ENCODE results near the gene SOX6. TPM values are rescaled to one million over a fixed set of nuclear protein-coding genes. Genes with fewer than 3 reads are reported as not detected.

The SOX6 gene
- total and polyA plus RNA-seq, 2 of the 13 experiments (the other 11 are each of a cell fraction or from before 2014, with no cell fraction given): 2.6 to 11.2 TPM

- TF ChIP-seq, protein P1, sequence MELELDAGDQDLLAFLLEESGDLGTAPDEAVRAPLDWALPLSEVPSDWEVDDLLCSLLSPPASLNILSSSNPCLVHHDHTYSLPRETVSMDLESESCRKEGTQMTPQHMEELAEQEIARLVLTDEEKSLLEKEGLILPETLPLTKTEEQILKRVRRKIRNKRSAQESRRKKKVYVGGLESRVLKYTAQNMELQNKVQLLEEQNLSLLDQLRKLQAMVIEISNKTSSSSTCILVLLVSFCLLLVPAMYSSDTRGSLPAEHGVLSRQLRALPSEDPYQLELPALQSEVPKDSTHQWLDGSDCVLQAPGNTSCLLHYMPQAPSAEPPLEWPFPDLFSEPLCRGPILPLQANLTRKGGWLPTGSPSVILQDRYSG (CRISPR knock-in tag; IDR thresholded peaks at IDR 0.05): no peak
- no peak for TF ChIP-seq ZNF550 (CRISPR knock-in tag; IDR thresholded peaks at IDR 0.05; ENCODE audit: borderline replicate concordance)
- TF ChIP-seq HNRNPL (IDR thresholded peaks at IDR 0.05; ENCODE audit: low read depth, low read length): no peak
- peak; percentile 69; the same call in 1 of the 2 replicates for TF ChIP-seq SIX1 (CRISPR knock-in tag; IDR thresholded peaks at IDR 0.05; ENCODE audit: borderline replicate concordance)
- TF ChIP-seq FOXA3 (CRISPR knock-in tag; IDR thresholded peaks at IDR 0.05): peak; percentile 45; the same call in 1 of the 2 replicates
- no peak for TF ChIP-seq ZNF749 (CRISPR knock-in tag; IDR thresholded peaks at IDR 0.05; ENCODE audit: borderline replicate concordance)
- TF ChIP-seq GATAD2A (CRISPR knock-in tag; IDR thresholded peaks at IDR 0.05): peak; percentile 57; the same call in 1 of the 2 replicates
These were observed 230.0 kb downstream of the SOX6 start (continued) for GRCh38 chr11:16126362-16126761.

GRCh38 chr11:16125796-16126195, 230.6 kb downstream of the SOX6 start:
- Histone ChIP-seq H3K36me3 (replicated peaks in 1 of 2; ENCODE audit: control insufficient read depth in 1 of 2, insufficient read depth in 2 of 2, low read length in 2 of 2) (no peaks in the 10 kb centered on the region), H3K4me1 (ENCODE audit: insufficient read depth, low read length) (peaks cover 30% of the 10 kb centered on the region), H4K20me1 (ENCODE audit: insufficient read depth, low read length) (no peaks in the 10 kb centered on the region), H3K4me3 (replicated peaks in 1 of 3; ENCODE audit: insufficient read depth in 1 of 3, low read depth in 2 of 3, low read length in 3 of 3) (no peak overlapping the region), H3K27ac (ENCODE audit: extremely low read length, insufficient read depth, low read length) (no peak overlapping the region), H3K4me2 (ENCODE audit: low read depth, low read length) (0 out of 2 replicates have a peak overlapping the region, but pooled peaks have one; percentile 46), H3K9me3 (ENCODE audit: low read length) (no peaks in the 10 kb centered on the region), H2AFZ (ENCODE audit: low read length) (no peak overlapping the region), H3K27me3 (ENCODE audit: control insufficient read depth in 1 of 2, insufficient read depth in 2 of 2, low read length in 2 of 2) (no peaks in the 10 kb centered on the region), H3K79me2 (ENCODE audit: insufficient read depth, low read length) (no peaks in the 10 kb centered on the region), H3K9ac (ENCODE audit: insufficient read depth, low read depth, low read length) (no peak overlapping the region)
- intact Hi-C loops (cut with micrococcal nuclease; ENCODE audit: unreplicated experiment): loop anchor here (5.0 kb wide), 1 partner anchor 57 kb away; no protein-coding TSS in a partner anchor
- in situ Hi-C loops (cut with HindIII; ENCODE audit: extremely low pct_ligation_motif_present, low pct_unique_long_range_greater_than_20kb): no loop called here
- BruUV-seq (replicated peaks): no TSS peak
- CTCF ChIA-PET (ENCODE audit: low intra/inter-chr PET ratio, low total read pairs): no interaction called here
- POLR2A ChIA-PET: no interaction called here
- DNase-seq (ENCODE audit: low spot score) (no peak), ATAC-seq (no peak), FAIRE-seq (no peak)
- TF ChIP-seq ZNF383 (CRISPR knock-in tag; IDR thresholded peaks at IDR 0.05; ENCODE audit: borderline replicate concordance) (no peak), CAMTA2 (CRISPR knock-in tag; IDR thresholded peaks at IDR 0.05; ENCODE audit: borderline replicate concordance) (no peak), EED (CRISPR knock-in tag; IDR thresholded peaks at IDR 0.05) (no peak), ZNF761 (CRISPR knock-in tag; conservative IDR thresholded peaks at IDR 0.05) (no peak), ATF1 (CRISPR knock-in tag; IDR thresholded peaks at IDR 0.05) (no peak), MAFK (conservative IDR thresholded peaks at IDR 0.05 in 1 of 2, IDR thresholded peaks at IDR 0.05 in 1 of 2; ENCODE audit: low read length in 2 of 2) (no peak), SIN3B (IDR thresholded peaks at IDR 0.05; ENCODE audit: low read length) (no peak), ZNF225 (CRISPR knock-in tag; IDR thresholded peaks at IDR 0.05) (no peak), RXRB (CRISPR knock-in tag; IDR thresholded peaks at IDR 0.05; ENCODE audit: borderline replicate concordance) (no peak), ZFP37 (CRISPR knock-in tag; IDR thresholded peaks at IDR 0.05; ENCODE audit: borderline replicate concordance) (no peak), GFI1 (CRISPR knock-in tag; IDR thresholded peaks at IDR 0.05; ENCODE audit: borderline replicate concordance) (no peak), HNF4A (CRISPR knock-in tag; IDR thresholded peaks at IDR 0.05) (no peak)
- TF ChIP-seq, protein P2, sequence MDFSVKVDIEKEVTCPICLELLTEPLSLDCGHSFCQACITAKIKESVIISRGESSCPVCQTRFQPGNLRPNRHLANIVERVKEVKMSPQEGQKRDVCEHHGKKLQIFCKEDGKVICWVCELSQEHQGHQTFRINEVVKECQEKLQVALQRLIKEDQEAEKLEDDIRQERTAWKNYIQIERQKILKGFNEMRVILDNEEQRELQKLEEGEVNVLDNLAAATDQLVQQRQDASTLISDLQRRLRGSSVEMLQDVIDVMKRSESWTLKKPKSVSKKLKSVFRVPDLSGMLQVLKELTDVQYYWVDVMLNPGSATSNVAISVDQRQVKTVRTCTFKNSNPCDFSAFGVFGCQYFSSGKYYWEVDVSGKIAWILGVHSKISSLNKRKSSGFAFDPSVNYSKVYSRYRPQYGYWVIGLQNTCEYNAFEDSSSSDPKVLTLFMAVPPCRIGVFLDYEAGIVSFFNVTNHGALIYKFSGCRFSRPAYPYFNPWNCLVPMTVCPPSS (IDR thresholded peaks at IDR 0.05): no peak
- TF ChIP-seq, protein P3, sequence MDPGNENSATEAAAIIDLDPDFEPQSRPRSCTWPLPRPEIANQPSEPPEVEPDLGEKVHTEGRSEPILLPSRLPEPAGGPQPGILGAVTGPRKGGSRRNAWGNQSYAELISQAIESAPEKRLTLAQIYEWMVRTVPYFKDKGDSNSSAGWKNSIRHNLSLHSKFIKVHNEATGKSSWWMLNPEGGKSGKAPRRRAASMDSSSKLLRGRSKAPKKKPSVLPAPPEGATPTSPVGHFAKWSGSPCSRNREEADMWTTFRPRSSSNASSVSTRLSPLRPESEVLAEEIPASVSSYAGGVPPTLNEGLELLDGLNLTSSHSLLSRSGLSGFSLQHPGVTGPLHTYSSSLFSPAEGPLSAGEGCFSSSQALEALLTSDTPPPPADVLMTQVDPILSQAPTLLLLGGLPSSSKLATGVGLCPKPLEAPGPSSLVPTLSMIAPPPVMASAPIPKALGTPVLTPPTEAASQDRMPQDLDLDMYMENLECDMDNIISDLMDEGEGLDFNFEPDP (CRISPR knock-in tag; conservative IDR thresholded peaks at IDR 0.05): no peak
